Head of caudate nucleus (tissue), 42 donors: ENCODE data around the gene APC2.

Experiments used
- DNase-seq, 42 donors: peaks; one replicate each; pipeline versions ENCODE4 v3.0.0 to v3.0.0-alpha.2; 2020 to 2021; ENCODE audit warnings: mixed read lengths in 7 of 42
- intact Hi-C: fragments of 100-400 bp; cut with DNase I; formaldehyde crosslinking; loops from one replicate; pipeline ENCODE4 v1.15.0; 2022

APC2 gene

DNA sequence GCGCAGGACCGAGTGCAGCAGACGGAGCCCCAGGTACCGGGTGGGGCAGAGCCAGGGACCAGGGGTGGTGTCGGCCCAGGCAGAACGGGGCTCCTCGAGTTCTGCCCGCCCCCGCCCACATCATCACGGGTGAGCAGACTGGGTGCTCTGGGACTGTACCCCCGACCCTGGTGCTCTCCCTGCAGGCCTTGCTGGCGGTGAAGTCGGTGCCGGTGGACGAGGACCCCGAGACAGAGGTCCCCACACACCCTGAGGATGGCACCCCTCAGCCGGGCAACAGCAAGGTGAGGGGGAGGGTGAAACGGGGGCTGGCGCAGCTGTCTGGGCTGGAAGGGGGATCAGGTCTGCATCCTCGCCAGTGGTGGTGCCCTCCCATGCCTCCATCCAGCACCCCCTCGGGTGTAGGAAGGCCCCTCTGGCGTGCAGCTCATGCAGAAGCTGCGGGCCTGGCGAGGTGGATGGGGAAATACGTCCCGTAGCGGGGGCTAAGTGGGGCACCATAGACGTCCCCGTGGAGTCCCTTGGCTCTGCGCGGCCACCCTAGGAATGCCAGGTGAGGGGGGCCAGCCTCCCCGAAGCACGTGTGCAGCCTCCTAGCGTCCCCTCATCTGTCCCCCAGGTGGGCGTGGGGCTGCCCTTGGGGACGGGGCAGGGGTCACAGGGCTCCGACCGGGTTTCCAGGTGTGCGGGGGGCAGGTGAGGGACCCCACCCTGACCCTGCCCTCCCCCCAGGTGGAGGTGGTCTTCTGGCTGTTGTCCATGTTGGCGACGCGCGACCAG, 6.4 kb downstream of the APC2 start:
- DNase-seq: peak in 1 of 42 donors; percentile 4
- intact Hi-C loops: no loop called here

GRCh38 chr19:1457031-1457739, 7.3 kb downstream of the APC2 start:
- intact Hi-C loops: no loop called here

GRCh38 chr19:1457892-1458291, 8.0 kb downstream of the APC2 start:
- intact Hi-C loops: no loop called here
- no peak for DNase-seq

More at GRCh38 chr19:1457031-1457739, 7.3 kb downstream of the APC2 start:
- peak in 6 of 42 donors; percentile 26 to 63 (median 54) for DNase-seq

- intact Hi-C loops: no loop called here
- peak in 3 of 42 donors; percentile 25 to 54 (median 53) for DNase-seq
Observed at GRCh38 chr19:1459479-1459878, 9.6 kb downstream of the APC2 start.

GRCh38 chr19:1460033-1460995, 10.4 kb downstream of the APC2 start:
- intact Hi-C loops: no loop called here
- DNase-seq: peak in 1 of 42 donors; percentile 3

GRCh38 chr19:1461862-1462261, 11.9 kb downstream of the APC2 start:
- intact Hi-C loops: no loop called here
- DNase-seq: peak in 1 of 42 donors; percentile 9

DNA sequence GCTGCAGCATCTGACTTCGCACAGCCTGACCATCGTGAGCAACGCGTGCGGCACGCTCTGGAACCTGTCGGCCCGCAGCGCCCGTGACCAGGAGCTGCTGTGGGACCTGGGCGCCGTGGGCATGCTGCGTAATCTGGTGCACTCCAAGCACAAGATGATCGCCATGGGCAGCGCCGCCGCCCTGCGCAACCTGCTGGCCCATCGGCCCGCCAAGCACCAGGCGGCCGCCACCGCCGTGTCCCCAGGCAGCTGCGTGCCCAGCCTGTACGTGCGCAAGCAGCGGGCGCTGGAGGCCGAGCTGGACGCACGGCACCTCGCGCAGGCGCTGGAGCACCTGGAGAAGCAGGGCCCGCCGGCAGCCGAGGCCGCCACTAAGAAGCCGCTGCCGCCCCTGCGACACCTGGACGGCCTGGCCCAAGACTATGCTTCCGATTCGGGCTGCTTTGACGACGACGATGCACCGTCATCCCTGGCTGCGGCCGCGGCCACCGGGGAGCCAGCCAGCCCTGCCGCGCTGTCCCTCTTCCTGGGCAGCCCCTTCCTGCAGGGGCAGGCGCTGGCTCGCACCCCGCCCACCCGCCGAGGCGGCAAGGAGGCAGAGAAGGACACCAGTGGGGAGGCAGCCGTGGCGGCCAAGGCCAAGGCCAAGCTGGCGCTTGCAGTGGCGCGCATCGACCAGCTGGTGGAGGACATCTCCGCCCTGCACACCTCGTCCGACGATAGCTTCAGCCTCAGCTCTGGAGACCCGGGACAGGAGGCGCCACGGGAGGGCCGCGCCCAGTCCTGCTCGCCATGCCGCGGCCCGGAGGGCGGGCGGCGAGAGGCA, 15.5 kb downstream of the APC2 start:
- DNase-seq: peak in 2 of 42 donors; percentile 27 to 46
- intact Hi-C loops: no loop called here

GRCh38 chr19:1466018-1466460, 16.1 kb downstream of the APC2 start:
- peak in 1 of 42 donors; percentile 7 for DNase-seq
- intact Hi-C loops: no loop called here

DNA sequence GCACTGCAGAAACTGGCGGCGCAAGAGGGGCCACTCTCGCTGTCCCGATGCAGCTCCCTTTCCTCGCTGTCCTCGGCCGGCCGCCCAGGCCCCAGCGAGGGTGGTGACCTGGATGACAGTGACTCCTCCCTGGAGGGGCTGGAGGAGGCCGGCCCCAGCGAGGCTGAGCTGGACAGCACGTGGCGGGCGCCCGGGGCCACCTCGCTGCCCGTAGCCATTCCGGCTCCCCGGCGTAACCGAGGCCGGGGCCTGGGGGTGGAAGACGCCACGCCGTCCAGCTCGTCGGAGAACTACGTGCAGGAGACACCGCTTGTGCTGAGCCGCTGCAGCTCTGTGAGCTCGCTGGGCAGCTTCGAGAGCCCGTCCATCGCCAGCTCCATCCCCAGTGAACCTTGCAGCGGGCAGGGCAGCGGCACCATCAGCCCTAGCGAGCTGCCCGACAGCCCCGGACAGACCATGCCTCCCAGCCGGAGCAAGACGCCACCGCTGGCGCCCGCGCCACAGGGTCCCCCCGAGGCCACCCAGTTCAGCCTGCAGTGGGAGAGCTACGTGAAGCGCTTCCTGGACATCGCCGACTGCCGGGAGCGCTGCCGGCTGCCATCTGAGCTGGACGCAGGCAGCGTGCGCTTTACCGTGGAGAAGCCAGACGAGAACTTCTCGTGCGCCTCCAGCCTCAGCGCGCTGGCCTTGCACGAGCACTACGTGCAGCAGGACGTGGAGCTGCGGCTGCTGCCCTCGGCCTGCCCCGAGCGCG, 16.7 kb downstream of the APC2 start:
- intact Hi-C loops: no loop called here
- DNase-seq: peak in 2 of 42 donors; percentile 5 to 6

DNA sequence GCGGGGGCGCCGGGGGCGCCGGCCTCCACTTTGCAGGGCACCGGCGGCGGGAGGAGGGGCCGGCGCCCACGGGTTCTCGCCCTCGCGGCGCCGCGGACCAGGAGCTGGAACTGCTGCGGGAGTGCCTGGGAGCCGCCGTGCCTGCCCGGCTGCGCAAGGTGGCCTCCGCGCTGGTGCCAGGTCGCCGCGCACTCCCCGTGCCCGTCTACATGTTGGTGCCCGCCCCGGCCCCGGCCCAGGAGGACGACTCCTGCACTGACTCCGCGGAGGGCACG, 17.2 kb downstream of the APC2 start:
- intact Hi-C loops: no loop called here
- no peak for DNase-seq

DNA sequence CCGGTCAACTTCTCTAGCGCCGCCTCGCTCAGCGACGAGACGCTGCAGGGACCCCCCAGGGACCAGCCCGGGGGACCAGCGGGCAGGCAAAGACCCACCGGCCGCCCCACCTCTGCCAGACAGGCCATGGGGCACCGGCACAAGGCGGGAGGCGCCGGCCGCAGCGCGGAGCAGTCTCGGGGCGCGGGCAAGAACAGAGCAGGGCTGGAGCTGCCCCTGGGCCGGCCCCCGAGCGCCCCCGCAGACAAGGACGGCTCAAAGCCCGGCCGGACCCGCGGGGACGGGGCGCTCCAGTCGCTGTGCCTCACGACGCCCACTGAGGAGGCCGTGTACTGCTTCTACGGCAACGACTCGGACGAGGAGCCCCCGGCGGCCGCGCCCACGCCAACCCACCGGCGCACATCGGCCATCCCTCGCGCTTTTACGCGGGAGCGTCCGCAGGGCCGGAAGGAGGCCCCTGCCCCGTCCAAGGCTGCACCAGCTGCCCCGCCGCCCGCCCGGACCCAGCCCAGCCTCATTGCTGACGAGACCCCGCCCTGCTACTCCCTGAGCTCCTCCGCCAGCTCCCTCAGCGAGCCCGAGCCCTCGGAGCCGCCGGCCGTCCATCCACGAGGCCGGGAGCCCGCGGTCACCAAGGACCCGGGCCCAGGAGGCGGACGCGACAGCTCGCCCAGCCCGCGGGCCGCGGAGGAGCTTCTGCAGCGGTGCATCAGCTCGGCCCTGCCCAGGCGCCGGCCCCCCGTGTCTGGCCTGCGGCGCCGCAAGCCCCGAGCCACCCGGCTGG, 17.8 kb downstream of the APC2 start:
- intact Hi-C loops: no loop called here
- DNase-seq: peak in 1 of 42 donors; percentile 6

- peak in 1 of 42 donors; percentile 4 for DNase-seq
Observed at GRCh38 chr19:1468274-1468820, 18.4 kb downstream of the APC2 start.

DNA sequence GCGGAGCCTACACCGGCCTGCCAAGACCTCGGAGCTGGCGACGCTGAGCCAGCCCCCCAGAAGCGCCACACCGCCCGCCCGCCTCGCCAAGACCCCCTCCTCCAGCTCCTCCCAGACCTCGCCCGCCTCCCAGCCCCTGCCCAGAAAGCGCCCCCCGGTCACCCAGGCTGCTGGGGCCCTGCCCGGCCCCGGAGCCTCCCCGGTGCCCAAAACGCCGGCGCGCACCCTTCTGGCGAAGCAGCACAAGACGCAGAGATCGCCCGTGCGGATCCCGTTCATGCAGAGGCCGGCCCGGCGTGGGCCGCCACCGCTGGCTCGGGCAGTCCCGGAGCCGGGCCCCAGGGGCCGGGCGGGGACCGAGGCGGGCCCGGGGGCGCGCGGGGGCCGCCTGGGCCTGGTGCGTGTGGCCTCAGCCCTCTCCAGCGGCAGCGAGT, 18.9 kb downstream of the APC2 start:
- intact Hi-C loops: no loop called here
- peak in 1 of 42 donors; percentile 4 for DNase-seq

More at GRCh38 chr19:1468274-1468820, 18.4 kb downstream of the APC2 start:
- intact Hi-C loops: no loop called here

- intact Hi-C loops: no loop called here
- peak in 1 of 42 donors; percentile 5 for DNase-seq
Observed at GRCh38 chr19:1469255-1470054, 19.5 kb downstream of the APC2 start.

DNA sequence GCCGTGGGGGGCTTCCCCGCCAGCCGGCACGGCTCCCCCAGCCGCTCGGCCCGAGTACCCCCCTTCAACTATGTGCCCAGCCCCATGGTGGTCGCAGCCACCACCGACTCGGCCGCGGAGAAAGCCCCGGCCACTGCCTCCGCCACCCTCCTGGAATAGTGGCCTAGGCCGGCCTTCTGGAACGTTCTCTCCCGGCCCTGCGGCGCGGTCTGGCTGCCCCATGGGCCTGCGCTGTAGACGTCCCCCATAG, 20.1 kb downstream of the APC2 start:
- intact Hi-C loops: no loop called here
- DNase-seq: no peak
